T-helper 1 cell treated with Interleukin-12 subunit alpha and Interleukin-12 subunit beta and Interleukin-4 antibody, amounts not matched to agents 30 ng/mL and 1 ng/mL, for 36 hours (primary cell): ENCODE measurements around the gene CADPS2. TPM values are rescaled to one million over a fixed set of nuclear protein-coding genes. Genes with fewer than 3 reads are reported as not detected.

Experiments
- intact Hi-C: fragments of 100-400 bp; cut with micrococcal nuclease; formaldehyde crosslinking; loops from one replicate; pipeline ENCODE4 v1.15.1; 2024
- total RNA-seq: library from RNA; stranded (reverse); gene quantifications from 2 replicates; pipeline ENCODE4 v1.2.3, GENCODE V29; 2022

CADPS2 gene
- total RNA-seq, 1 donor from 2014 or later: not detected

DNA sequence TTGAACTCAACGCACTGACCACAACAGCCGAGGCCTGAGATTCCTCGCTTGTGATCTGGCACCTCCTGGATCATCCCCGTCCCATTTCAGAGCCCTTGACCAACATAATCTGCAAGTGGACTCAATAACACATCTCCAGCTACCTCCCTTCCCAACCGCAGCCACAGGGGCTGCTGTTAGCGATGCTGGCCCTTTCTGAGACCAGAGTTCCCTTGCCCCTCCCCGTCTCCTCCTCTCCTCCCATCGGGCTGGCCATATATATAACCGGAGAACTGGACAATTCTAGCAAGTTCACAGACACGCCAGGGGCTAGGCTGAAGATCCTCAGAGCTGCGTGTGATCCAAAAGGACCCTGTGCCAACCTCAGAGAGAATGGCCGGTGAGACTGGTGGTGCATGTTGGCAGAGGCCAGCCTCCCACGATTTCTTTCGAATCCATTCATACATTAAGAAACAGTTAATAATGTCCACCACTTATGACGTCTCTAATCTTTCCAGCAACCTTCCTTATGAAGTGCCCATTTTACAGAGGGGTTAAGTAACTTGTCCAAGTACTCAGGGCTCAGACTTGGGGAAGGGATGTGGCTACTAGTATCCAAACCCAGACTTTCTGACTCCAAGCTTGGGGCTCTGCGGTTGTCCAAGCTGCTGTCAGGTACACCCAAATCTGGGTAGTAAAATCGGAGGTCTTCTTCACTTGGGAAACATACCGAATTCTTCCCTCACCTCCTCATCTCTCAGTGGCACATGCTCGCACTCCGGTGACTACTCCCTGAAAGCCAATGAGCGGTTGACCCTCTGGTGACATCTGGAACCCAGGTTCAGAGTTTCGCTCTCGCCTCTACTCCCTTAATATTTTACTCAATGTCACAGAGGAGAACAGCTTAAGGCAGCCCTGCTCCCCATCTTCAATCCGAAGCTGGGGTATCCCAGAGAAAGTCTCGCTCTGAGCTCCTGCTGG is 570.5 kb downstream of the CADPS2 start:
- intact Hi-C loops: no loop called here

DNA sequence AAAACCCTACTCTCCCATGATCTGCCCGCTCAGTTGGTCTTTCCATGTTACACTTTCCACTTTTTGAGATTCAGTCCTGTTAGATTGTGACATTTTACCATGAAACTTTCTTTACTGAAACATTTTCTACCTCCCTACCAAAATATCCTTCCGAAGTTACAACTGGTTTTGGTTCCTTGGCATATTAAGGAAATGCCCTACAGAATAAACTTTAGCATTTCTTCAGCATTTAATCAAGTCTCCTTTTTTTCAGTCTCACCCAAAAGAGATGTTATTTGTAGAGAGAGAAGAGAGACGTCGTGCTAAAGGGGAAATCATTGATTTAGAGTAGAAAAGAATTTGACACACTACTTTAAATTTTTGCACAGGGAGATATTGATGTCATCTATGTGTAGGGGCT is 572.0 kb downstream of the CADPS2 start:
- intact Hi-C loops: loop anchor here (1.0 kb wide), 1 partner anchor 14 kb away; no protein-coding TSS in a partner anchor

DNA sequence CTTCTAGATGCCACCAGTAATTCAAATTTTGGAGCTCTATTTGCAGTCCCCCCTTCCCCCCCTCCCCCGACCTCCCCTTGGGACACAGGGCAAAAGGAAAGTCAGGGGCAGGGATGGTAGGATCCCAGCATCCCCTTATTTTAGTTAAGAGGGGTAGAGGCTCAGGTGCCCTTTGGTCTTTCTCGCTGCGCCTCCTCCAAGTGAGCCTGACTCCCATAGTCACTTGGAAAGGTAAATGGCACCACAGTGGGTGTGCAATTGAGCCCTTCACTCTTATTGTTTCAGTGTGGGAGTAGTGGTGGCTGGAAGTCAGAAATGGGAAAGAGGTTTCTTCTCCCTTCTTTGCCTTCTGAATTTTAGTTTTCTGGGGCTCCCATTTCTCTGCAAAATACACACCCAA is 573.5 kb downstream of the CADPS2 start:
- intact Hi-C loops: no loop called here

DNA sequence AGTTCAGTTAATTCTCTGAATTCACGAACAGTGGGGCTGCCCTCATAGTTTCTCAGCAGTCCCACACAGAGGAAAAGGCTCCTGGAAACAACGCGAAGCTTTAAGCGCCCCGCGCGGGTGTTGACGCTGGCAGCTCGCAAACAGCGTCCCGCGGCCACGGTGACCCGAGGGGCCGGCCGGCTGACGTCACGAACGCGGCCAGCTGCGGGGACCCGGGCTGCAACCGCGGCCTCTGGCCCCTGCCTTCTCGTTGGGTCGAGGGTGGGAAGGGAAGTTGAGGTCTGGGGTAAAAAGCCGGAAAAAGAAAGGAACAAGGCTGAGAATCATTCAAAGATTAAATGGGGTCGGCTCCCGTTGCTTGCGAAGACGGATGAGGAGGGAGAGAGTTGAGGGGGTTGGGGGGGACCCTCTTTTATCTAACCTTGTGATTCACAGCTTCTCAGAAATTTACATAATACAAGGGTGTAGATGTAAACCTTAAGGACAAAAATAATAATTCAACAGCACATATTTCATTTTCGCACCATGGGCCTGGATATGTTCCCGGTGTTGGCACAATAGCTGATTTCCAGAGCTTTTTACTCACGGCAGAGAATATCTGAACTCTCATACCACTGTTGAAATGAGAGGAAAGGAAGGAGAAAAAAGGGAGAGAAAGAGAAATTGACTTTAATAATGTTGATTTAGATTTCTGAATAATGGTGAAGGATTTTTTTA is 574.4 kb downstream of the CADPS2 start:
- intact Hi-C loops: no loop called here

DNA sequence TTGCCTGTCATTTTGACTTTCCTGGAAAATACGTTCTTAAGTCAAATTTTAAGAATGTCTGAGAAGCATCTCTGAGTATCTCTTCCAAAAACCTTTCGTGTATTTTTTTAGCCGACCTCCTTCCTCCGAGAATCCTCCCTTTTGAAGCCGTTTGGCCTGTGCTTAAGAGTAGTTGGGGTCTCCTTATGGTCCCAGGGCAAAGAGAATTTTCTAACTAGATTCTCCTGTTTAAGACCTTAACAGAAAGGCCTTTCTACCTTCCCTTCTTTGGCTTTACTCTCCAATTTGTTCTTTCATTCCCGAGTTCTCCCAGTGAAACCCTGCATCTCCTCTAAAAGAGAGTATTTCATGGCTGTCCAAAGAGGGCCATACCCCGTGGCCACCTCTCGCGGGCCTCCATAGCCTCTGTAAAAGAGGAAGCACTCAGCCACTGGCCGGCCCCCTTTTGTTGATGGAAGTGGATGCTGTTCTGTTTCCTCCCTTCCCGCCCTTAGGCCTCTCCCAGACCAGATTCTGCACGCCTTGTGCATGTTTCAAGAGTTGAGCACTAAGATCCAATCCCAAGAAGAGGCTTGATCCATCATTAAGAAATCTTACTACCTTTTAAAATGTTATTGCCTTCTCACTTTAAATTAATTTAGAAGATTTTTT is 575.1 kb downstream of the CADPS2 start:
- intact Hi-C loops: no loop called here

DNA sequence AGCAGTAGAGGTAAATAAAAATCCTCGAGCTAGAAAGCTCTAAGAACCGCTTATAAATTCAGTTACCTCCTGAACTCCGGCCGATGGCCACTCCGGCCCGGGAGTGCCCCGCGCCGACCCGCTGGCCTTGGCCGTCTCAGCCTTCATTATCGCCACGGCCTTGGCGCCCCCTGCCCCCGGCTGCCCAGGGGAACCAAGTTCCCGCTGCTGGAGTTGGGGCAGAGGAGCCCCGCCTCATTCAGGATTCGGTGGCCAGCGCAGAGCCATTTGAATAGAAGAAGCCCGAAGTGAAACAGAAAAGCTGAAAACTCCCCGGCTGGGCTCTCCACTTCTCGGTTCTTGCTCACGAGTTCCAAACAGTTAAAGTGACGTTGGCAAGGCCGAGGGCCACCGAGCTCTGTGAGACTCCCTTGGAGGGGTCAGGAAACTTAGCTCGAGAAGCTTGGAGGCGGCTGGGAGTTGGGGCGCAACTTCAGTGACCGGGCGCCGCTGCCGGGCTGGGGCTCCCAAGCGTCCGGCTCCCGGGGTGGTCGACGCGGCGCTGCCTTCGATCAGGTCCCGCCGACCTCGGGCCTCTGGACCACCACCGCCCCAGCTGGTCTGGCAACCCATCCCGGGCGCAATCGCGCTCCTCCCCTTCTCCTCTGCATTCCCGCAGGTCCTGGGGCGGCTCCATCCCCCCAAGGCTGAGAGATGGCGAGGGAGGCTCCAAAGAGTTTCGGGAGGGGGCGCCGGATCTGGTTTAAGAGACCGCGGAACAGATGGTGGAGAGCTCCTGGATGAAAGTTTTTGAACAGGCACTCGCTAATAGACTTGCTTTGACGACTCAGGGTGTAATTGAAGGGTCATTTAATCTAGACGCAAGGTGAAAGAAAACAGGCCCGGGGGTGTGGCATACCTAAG is 575.9 kb downstream of the CADPS2 start:
- intact Hi-C loops: no loop called here

DNA sequence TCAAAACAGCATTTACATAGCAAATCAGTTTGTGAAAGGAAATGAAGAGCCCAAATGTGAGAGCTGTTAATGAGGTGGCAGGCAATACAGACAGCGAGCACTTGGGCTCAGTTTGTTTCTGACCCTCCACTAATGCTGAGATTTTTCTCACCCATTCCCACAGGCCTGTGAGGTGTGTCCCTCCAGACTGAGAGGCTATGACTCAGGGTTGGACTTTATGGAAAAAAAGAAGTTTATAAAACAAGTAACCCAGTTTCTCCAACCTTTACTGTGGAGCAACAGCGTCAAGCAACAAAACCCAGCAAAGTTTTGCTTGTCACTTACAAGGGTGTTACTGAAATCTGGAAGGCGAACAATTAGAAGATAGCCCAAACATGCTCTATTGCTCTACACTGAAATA is 576.8 kb downstream of the CADPS2 start:
- intact Hi-C loops: no loop called here

DNA sequence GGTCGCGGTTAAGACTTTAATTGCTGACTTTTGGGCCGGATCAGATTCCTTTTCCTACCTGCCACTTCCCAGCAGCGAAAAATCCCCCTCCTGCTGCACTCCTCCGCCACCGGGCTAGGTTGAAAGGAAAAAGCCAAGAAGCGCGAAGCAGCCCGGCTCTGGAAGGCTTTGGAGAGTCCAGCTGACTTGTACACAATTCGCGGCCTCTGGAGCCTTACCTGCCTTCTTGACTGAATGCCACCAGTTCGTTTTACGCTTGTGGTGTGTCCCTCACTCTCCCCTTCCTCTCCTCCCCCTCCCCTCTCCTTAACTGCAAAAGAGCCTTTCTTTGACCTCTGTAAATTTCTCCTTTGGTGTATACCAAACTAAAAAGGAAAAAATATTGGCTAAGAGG is 579.0 kb downstream of the CADPS2 start:
- intact Hi-C loops: no loop called here

DNA sequence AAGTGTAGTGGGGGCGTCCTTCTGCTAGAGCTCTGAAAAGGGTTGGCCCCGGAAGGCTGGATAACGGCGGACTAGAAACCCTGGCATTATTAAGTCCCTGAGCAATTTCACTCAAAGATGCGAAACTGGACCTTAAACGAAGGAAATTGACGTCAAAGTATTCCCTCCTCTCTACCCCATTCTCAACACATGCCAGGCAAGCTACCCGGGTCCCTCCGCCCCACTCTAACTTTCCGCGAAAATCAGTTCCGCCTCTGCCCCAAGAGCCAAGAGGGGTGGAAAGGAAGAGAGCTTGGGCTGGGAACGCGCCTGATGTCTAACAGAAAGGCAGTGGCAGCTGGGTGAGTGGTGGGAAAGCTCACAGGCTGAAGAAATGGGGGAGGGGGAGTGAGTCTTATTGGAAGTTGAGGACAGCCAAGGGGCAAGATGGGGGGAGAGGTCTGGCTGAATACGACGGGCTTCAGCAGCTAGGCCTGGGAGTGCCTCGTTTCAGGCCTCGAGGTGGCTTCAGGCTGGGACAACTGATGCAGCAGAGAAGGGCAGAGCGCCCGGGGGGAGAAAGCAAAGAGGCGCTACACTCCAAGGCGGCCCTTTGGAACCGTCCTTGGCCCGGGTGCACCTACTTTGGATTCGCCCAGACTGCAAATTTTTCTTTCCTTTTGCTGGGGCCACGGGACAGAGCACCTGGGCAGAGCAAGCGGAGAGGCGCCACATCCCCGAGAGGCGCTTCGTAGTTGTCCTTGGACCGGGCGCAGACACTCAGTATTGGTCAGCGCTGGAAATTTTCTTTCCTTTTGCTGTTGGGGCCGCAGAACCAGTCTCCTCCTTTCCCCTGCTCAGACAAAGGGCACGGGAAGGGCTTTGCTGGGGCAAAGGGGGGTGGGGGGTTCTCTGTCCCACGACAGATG is 579.7 kb downstream of the CADPS2 start:
- intact Hi-C loops: no loop called here

DNA sequence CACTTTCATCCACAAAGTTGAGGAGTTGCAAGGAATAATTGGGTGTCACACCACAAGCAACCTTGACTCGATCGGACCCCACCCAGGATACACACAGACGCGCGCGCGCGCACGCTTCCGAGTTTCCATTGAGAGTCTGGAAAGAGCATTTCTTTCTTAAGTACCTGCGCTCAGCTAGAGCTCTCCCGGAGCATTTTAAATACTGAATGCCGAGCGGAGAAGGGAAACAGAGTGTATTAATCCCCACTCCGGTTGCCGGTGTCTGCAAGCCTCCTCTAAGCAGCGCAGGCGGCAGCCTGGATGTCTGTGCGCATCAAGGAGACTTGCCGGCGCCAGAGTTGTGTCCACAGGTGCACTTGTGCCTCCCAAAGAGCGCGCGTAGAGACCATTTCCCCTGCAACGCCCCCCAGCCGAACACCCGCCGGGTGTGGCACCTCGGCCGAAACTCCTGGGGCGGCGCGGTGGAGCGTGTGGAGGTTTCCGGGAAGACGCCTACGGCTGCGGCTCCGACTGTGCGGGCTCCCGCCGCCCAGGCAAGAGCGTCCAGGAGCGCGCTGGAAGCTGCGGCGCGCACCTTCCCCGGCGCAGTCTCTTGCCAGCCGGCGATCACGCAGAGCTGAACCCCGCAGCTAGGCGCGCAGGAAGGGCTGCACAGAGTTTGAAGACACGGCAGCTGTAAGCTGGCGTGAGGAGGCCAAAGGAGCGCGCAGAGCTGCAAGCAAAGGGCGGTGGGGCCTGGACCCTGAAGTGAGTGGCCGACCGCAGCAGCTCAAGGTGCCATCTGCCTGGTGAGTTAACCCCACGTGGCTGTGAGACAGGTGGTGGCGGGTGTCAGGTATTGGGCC is 580.6 kb downstream of the CADPS2 start:
- intact Hi-C loops: no loop called here

DNA sequence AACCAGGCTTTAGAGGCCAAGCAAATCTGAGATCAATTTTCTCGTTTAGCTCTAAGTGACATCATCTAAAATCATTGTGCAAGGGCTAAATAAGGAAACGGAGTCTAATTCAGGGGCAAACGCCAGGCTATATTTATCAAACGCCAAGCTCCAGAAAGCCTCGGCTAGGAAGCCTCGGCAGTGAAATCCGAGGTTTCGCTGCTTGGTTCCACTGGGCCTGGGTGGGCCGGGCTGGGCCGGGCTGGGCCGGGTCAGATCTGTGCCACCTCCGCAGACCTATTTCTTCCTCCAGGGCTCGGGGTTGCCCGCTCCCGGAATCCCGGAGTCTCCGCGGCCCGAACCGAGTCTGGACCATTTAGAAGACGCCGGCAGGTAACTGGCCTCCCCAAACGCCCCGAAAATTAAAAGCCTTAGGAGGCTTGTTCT is 581.3 kb downstream of the CADPS2 start:
- intact Hi-C loops: no loop called here

DNA sequence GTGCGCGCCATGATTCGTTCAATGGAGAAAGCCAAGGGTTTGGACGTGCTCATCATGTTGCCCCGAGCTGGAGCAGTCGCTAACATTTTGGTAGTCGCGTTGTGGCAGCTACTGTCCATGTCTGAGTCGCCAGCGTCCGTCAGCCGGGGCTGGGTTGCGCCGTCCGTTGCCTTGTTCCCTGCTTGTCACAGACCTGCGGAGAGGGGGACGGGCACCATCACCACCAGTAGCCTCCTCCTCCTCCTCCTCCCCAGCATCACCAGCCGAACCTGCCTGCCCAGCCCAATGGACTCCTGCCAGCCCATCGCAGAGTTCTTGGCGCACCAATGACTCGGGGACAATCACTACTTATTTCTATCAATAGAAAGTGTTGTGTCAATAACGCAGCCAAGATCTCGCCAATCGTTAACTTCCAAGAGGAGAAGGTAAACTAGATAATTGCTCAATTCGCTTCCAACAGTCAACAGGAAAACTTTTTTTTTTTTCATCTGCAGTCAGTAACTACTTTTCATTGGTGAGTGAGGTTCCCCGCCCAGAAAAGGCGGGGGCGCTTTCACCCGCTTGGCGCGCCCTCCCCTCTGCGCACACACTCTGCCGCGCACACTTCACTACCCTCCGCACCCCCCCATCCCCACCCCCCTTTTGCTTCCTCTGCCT is 581.8 kb downstream of the CADPS2 start, which contains the start of gene FEZF1:
Gene FEZF1 (minus strand): TSS at position 432 of the 657 bp plus-strand sequence. CDS start 313 bp downstream, at position 119.
- intact Hi-C loops: no loop called here

DNA sequence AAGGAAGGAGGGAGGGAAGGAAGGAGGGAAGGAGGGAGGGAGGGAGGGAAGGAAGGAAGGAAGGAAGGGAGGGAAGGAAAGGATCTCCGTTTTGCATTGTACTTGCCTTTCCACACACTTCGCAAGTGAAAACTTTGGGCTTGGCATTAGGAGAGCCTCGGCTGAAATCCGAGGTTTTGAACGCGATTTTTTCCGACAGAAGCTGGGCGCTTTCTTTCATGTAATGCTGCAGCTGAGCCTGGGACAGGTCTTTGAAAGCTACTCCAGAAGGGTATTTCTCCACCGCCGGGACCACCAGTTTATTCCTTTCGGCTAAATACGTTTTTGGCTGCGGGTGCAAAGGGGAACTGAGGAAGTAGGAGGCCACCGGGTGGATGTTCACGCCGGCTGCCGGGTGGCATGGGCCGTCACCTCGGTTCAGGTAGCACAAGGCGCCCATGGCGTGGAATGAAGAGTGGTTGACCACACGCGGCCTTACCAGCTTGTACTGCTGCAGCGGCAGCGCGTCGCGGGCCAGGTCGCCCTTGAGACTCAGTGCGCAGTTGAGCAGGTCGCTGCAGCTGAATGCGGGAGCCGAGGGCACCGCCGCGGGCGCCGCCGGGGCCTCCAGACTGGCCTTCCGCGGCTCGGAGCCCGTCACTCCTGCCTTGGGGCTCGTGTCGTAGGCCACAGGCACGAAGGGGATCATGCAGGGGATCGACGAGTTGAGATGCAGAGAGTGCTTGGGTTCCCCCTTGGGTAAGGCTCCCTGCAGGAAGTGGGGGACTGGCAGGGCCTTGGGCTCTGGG is 582.5 kb downstream of the CADPS2 start:
- intact Hi-C loops: no loop called here

DNA sequence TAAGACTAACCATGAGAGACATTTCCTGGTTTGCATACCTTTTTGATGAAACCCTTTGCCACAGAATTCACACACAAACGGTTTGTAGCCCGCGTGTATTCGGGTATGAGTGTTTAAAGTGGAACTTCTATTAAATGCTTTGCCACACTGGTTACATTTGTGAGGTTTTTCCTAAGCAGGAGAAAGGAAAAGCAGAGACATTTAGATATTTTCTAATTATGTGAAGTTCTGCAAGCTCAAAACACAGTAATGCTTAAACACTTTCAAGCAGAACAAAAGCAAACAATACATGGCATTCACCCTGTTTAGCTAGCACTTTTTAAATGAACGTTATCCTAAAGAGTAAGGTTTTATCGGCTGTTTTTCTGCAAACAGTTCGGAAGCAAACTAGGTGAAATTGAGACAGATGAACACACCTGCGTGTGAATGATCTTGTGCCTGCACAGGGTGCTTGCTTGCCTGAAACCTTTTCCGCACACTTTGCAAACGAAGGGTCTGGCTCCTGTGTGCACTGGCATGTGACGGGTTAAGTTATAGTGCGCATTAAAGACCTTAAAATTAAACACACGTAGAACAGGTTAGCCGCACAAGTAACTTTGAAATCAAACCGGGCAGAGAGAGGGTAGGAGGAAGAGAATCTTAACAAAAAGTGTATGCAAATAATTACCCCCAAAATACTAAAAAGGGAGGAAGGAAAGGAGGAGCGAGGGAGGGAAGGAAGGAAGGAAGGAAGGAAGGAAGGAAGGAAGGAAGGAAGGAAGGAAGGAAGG is 583.3 kb downstream of the CADPS2 start:
- intact Hi-C loops: no loop called here

DNA sequence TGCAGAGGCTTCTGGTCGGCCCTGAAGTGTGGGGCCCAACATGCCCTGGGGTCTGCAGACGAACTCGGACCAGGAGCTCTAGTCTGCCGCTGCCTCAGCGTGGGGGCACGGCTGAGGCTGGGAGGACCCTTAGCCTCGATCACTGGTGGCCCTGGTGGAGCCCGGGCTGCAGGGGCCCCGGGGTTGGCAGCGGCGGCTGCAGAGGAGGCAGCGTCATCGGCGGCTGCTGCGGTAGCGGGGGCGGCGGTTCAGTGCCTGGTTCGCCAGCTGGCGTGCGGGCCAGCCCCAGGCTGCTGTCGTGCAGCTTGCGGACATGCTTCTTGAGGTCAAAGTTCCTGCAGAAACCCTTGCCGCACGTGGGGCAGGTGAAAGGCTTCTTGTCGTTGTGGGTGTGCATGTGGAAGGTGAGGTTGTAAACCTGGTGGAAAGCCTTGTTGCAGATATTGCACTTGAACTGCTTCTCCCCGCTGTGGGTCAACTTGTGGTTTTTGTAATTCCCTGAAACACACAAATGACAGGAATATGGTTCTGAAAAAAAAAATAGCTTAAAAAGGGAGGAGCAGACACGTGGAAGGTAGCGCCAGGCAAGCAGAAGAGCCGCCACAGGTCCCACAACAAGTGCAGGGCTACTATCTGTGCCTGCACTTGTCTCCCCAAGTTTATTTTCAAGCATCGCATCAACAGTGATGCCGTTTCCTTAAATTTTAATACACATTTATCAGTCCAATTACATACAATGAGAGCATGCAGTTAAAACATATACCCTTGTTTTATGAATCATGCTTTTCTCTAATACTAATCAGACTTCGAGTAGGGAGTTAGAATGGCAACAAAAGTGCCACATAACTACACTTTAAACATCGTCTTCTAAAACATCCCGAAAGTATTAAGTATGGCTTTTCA is 584.2 kb downstream of the CADPS2 start:
- intact Hi-C loops: no loop called here
